CD4-positive, alpha-beta T cell (primary cell): ENCODE results near the gene GAPDH. TPM values are rescaled to one million over a fixed set of nuclear protein-coding genes. Genes with fewer than 3 reads are reported as not detected.

Experiments
- ATAC-seq: fragments of 200-7000 bp; cut with Tn5 transposase; one replicate; pipeline ENCODE4 v1.10.0; 2022; ENCODE audit warnings: mild to moderate bottlenecking; ENCODE audit not compliant: poor library complexity
- CTCF ChIA-PET: fragments of 350-600 bp; sonication (Branson Sonifier 250); formaldehyde crosslinking; loops from one replicate; lab custom pipeline; 2021; ENCODE audit warnings: antibody characterized with exemption, inconsistent platforms; lab: Charles Lee
- POLR2A ChIA-PET: fragments of 350-600 bp; sonication (Branson Sonifier 250); formaldehyde crosslinking; loops from one replicate; lab custom pipeline; 2021; ENCODE audit warnings: antibody characterized with exemption, inconsistent platforms; lab: Charles Lee
- DNase-seq, 14 experiments: peaks; one replicate each; pipeline ENCODE4 v3.0.0-alpha.2; 2013 to 2020; ENCODE audit warnings: mixed read lengths in 2 of 14
- H3K27ac ChIP-seq, 2 donors: one replicate each; pipeline versions ENCODE4 v1.5.1 to v1.7.0; 2013; ENCODE audit warnings: low read length in 2 of 2, low read depth in 1 of 2, mild to moderate bottlenecking in 1 of 2
- H3K27me3 ChIP-seq, 2 experiments: 1 replicate in 1 of 2; 2 replicates in 1 of 2; pipeline versions ENCODE4 v1.6.1 to v1.7.0; 2013; ENCODE audit warnings: low read length in 2 of 2, control low read depth in 1 of 2, mild to moderate bottlenecking in 1 of 2, moderate library complexity in 1 of 2; ENCODE audit not compliant: insufficient read depth in 2 of 2, control insufficient read depth in 1 of 2
- H3K36me3 ChIP-seq: one replicate; pipeline ENCODE4 v1.6.1; 2013; ENCODE audit warnings: low read length, control low read depth; ENCODE audit not compliant: insufficient read depth
- H3K4me1 ChIP-seq: one replicate; pipeline ENCODE4 v1.6.1; 2013; ENCODE audit warnings: low read length, control low read depth; ENCODE audit not compliant: insufficient read depth
- H3K4me3 ChIP-seq: one replicate; pipeline ENCODE4 v1.5.1; 2013; ENCODE audit warnings: mild to moderate bottlenecking, low read length, moderate library complexity
- H3K9me3 ChIP-seq, 2 experiments: 1 replicate in 1 of 2; 2 replicates in 1 of 2; pipeline versions ENCODE4 v1.6.1 to v1.7.0; 2013; ENCODE audit warnings: low read length in 2 of 2, mild to moderate bottlenecking in 2 of 2, control low read depth in 1 of 2, moderate library complexity in 1 of 2; ENCODE audit not compliant: control insufficient read depth in 1 of 2, insufficient read depth in 1 of 2
- H3K27ac Mint-ChIP-seq: one replicate; pipeline ENCODE4 v1.8.0; 2020; ENCODE audit warnings: mixed read lengths
- H3K27me3 Mint-ChIP-seq: one replicate; pipeline ENCODE4 v1.8.0; 2021; ENCODE audit warnings: mixed read lengths
- H3K36me3 Mint-ChIP-seq: one replicate; pipeline ENCODE4 v1.8.0; 2021; ENCODE audit warnings: low read depth, mixed read lengths
- H3K4me1 Mint-ChIP-seq: one replicate; pipeline ENCODE4 v1.8.0; 2021; ENCODE audit warnings: low read depth, mixed read lengths
- H3K4me3 Mint-ChIP-seq: one replicate; pipeline ENCODE4 v1.8.0; 2020; ENCODE audit warnings: mild to moderate bottlenecking, mixed read lengths
- H3K9me3 Mint-ChIP-seq: one replicate; pipeline ENCODE4 v1.8.0; 2020; ENCODE audit warnings: mixed read lengths
- intact Hi-C, 2 experiments: fragments of 100-400 bp; cut with DNase I in 1 of 2; cut with micrococcal nuclease in 1 of 2; formaldehyde crosslinking; loops; one replicate each; pipeline versions ENCODE4 v1.15.1 to v1.9.0; 2023 to 2025; cut with DNase I, micrococcal nuclease
- total RNA-seq, 174 experiments: library from RNA in 2 of 174; stranded (reverse) in 2 of 174; gene quantifications; one replicate each; pipeline ENCODE4 v1.2.3 and lab custom pipeline; 2021 to 2026
- TF ChIP-seq, protein P1 (sequence below): fragments of 200-600 bp; IDR thresholded peaks from one replicate; pipeline ENCODE4 v1.8.0; 2022; ENCODE audit warnings: antibody characterized with exemption, mild to moderate bottlenecking

Gene GAPDH
- total RNA-seq, 2 experiments from 2014 or later: 498 to 508 TPM

DNA sequence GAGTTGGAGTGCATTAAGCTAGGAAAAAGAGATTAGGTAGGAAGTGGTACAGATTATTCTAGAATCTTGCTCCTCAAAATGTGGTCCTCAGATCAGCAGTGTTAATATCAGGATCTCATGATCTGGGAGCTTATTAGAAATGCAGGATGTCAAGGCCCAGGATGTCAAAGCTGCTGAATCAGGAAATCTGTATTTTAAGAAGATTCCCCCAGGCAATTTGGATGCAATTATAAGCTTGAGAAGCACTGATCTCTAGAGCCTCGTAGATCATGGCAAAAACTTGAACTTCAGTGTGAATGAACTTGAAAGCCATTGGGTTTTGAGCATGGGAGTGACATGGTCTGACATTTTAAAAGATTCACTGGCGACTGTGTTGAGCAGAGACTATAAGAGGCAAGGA is 33.9 kb upstream of the GAPDH start:
- Histone ChIP-seq H3K27me3 (no peaks in the 10 kb centered on the region), H3K4me1 (peaks cover 13% of the 10 kb centered on the region), H3K27ac (no peak overlapping the region), H3K36me3 (peaks cover 43% of the 10 kb centered on the region), H3K4me3 (no peak overlapping the region), H3K9me3 (no peaks in the 10 kb centered on the region)
- ATAC-seq: no peak
- H3K27me3 Mint-ChIP-seq: no peaks in the 10 kb centered on the region
- intact Hi-C loops: no loop called here
- H3K9me3 Mint-ChIP-seq: no peaks in the 10 kb centered on the region
- peaks cover 15% of the 10 kb centered on the region for H3K4me1 Mint-ChIP-seq
- peaks cover 27% of the 10 kb centered on the region for H3K36me3 Mint-ChIP-seq
- no peak overlapping the region for H3K4me3 Mint-ChIP-seq
- ChIA-PET CTCF (no interaction called here), POLR2A (no interaction called here)
- no peak overlapping the region for H3K27ac Mint-ChIP-seq
- TF ChIP-seq, protein P1, sequence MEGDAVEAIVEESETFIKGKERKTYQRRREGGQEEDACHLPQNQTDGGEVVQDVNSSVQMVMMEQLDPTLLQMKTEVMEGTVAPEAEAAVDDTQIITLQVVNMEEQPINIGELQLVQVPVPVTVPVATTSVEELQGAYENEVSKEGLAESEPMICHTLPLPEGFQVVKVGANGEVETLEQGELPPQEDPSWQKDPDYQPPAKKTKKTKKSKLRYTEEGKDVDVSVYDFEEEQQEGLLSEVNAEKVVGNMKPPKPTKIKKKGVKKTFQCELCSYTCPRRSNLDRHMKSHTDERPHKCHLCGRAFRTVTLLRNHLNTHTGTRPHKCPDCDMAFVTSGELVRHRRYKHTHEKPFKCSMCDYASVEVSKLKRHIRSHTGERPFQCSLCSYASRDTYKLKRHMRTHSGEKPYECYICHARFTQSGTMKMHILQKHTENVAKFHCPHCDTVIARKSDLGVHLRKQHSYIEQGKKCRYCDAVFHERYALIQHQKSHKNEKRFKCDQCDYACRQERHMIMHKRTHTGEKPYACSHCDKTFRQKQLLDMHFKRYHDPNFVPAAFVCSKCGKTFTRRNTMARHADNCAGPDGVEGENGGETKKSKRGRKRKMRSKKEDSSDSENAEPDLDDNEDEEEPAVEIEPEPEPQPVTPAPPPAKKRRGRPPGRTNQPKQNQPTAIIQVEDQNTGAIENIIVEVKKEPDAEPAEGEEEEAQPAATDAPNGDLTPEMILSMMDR: no peak
- no peak for DNase-seq

DNA sequence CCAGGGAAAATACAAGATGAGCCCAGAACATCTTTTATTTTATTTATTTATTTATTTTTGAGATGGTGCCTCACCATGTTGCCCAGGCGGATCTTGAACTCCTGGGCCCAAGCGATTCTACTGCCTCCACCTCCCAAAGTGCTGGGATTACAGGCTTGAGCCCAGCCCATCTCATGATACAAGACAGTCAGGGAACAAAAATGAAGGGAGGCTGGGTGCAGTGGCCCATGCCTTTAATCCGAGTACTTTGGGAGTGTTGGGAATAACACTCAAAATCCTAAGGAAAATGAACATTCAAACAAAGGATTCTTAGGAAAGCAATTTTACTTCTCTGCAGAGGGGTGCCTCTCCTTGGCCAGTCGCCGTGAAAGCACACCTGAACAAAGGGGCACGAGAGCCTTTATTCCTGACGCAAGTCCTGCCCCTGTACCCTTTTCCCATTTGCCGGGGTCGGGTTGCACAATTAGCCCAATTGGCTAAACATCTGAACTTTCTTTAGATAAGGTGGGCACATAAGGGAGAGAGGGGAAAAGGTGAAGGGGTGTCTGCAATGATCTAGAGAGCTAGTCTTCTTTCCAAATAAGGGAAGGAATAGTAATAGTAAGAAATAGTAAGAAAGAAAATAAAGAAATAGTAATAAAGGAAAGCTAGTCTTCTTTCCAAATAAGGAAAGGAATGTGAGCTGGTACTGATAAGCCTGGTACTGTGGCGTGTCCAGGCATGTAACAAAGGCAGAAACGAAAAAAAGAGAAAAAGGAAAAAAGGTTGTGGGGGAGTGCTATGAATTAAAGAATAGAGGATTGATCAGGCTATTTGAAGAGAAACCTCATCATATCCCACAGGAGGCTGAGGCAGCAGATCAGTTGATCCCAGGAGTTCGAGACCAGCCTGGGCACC is 27.0 kb upstream of the GAPDH start:
- CTCF ChIA-PET: no interaction called here
- H3K27ac Mint-ChIP-seq: no peak overlapping the region

DNA sequence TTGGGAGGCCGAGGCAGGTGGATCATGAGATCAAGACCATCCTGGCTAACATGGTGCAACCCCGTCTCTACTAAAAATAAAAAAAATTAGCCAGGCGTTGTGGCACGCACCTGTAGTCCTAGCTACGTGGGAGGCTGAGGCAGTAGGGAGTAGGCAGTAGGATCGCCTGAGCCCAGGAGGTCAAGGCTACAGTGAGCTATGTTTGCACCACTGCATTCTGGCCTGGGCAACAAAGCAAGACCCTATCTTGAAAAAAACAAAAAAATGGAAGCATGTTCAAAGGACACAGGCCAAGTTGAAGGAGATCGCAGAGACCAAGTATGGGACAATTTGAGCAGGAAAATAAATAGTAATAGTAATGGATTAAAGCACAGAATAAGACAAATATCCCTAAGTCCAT is 26.2 kb upstream of the GAPDH start:
- H3K27ac ChIP-seq: no peak overlapping the region
- Mint-ChIP-seq H3K27ac (no peak overlapping the region), H3K27me3 (no peaks in the 10 kb centered on the region), H3K4me3 (no peak overlapping the region), H3K9me3 (no peaks in the 10 kb centered on the region), H3K4me1 (no peaks in the 10 kb centered on the region), H3K36me3 (peaks cover 56% of the 10 kb centered on the region)
- peaks cover 54% of the 10 kb centered on the region for H3K36me3 ChIP-seq
- H3K4me3 ChIP-seq: no peak overlapping the region
- no peak for DNase-seq
- H3K4me1 ChIP-seq: no peaks in the 10 kb centered on the region
- intact Hi-C loops: no loop called here
- TF ChIP-seq, protein P1: no peak
- POLR2A ChIA-PET: interaction anchor here (1.3 kb wide), 2 partner anchors 11 to 38 kb away, joined by 4 to 5 read pairs; partner anchors contain the start of gene VAMP1
- no peaks in the 10 kb centered on the region for H3K27me3 ChIP-seq
- ATAC-seq: no peak
- CTCF ChIA-PET: interaction anchor here (0.6 kb wide), 1 partner anchor 119 kb away, joined by 3 read pairs; no protein-coding TSS in a partner anchor
- H3K9me3 ChIP-seq: no peaks in the 10 kb centered on the region

More for the DNA sequence above, 27.0 kb upstream of the GAPDH start:
- Mint-ChIP-seq H3K27me3 (no peaks in the 10 kb centered on the region), H3K4me3 (no peak overlapping the region), H3K9me3 (no peaks in the 10 kb centered on the region), H3K36me3 (peaks cover 49% of the 10 kb centered on the region), H3K4me1 (no peaks in the 10 kb centered on the region)
- no peak overlapping the region for H3K27ac ChIP-seq
- POLR2A ChIA-PET: interaction anchor here (1.3 kb wide), 2 partner anchors 10 to 37 kb away, joined by 4 to 5 read pairs; partner anchors contain the start of gene VAMP1
- H3K27me3 ChIP-seq: no peaks in the 10 kb centered on the region
- intact Hi-C loops: no loop called here
- ATAC-seq (no peak), DNase-seq (no peak)
- no peak overlapping the region for H3K4me3 ChIP-seq
- peaks cover 49% of the 10 kb centered on the region for H3K36me3 ChIP-seq
- no peaks in the 10 kb centered on the region for H3K9me3 ChIP-seq
- H3K4me1 ChIP-seq: no peaks in the 10 kb centered on the region
- TF ChIP-seq, protein P1: no peak
